ENCODE measurements around the gene TARM1. TPM values are rescaled to one million over a fixed set of nuclear protein-coding genes. Genes with fewer than 3 reads are reported as not detected.
A peak's percentile ranks its signal among the peaks of the same experiment; 100 is the strongest.
"Not testable (repeated sequence)": the region's sequence is repeated elsewhere in the genome, so short reads cannot be mapped to it uniquely, and the experiment has no call there.

The TARM1 gene
- total and polyA plus RNA-seq, 2 donors, result 0.05 TPM; not detected in 1

- no peaks in the 10 kb centered on the region for H3K36me3 ChIP-seq (ENCODE audit: control insufficient read depth in 2 of 2, insufficient read depth in 2 of 2, low read length in 1 of 2)
- H3K9me3 ChIP-seq (ENCODE audit: control insufficient read depth in 2 of 2, insufficient read depth in 1 of 2, low read length in 1 of 2), result no peaks in the 10 kb centered on the region
- 87% methylated on average over 3 of the region's 3 CpGs for WGBS
- H3K4me1 ChIP-seq (ENCODE audit: control insufficient read depth in 2 of 2, insufficient read depth in 2 of 2, low read length in 2 of 2), result no peaks in the 10 kb centered on the region
- H3K27me3 ChIP-seq (ENCODE audit: control insufficient read depth in 2 of 2, insufficient read depth in 1 of 2, low read length in 1 of 2), result no peaks in the 10 kb centered on the region
- H3K27ac ChIP-seq (ENCODE audit: low read depth in 1 of 2, low read length in 1 of 2), result no peak overlapping the region
- H3K4me3 ChIP-seq (ENCODE audit: low read length in 2 of 2), result no peak overlapping the region
- no peak for DNase-seq (ENCODE audit: low read depth in 6 of 9, low spot score in 9 of 9)
These were observed 38.2 kb downstream of the TARM1 start for GRCh38 chr19:54042989-54043388.

- H3K27me3 ChIP-seq (ENCODE audit: control insufficient read depth in 2 of 2, insufficient read depth in 1 of 2, low read length in 1 of 2), result no peaks in the 10 kb centered on the region
- no peak overlapping the region for H3K27ac ChIP-seq (ENCODE audit: low read depth in 1 of 2, low read length in 1 of 2)
- H3K36me3 ChIP-seq (ENCODE audit: control insufficient read depth in 2 of 2, insufficient read depth in 2 of 2, low read length in 1 of 2), result no peaks in the 10 kb centered on the region
- no peaks in the 10 kb centered on the region for H3K4me1 ChIP-seq (ENCODE audit: control insufficient read depth in 2 of 2, insufficient read depth in 2 of 2, low read length in 2 of 2)
- DNase-seq (ENCODE audit: low read depth in 6 of 9, low spot score in 9 of 9), result no peak
- no peak overlapping the region for H3K4me3 ChIP-seq (ENCODE audit: low read length in 2 of 2)
- 65% methylated on average over 9 of the region's 9 CpGs for WGBS
- H3K9me3 ChIP-seq (ENCODE audit: control insufficient read depth in 2 of 2, insufficient read depth in 1 of 2, low read length in 1 of 2), result no peaks in the 10 kb centered on the region
These were observed 39.1 kb downstream of the TARM1 start for GRCh38 chr19:54041969-54042606.

GRCh38 chr19:54040003-54040402 lies 41.2 kb downstream of the TARM1 start:
- Histone ChIP-seq H3K27me3 (ENCODE audit: control insufficient read depth in 2 of 2, insufficient read depth in 1 of 2, low read length in 1 of 2) (no peaks in the 10 kb centered on the region), H3K27ac (ENCODE audit: low read depth in 1 of 2, low read length in 1 of 2) (no peak overlapping the region), H3K36me3 (ENCODE audit: control insufficient read depth in 2 of 2, insufficient read depth in 2 of 2, low read length in 1 of 2) (no peaks in the 10 kb centered on the region), H3K4me3 (ENCODE audit: low read length in 2 of 2) (no peak overlapping the region), H3K9me3 (ENCODE audit: control insufficient read depth in 2 of 2, insufficient read depth in 1 of 2, low read length in 1 of 2) (no peaks in the 10 kb centered on the region), H3K4me1 (ENCODE audit: control insufficient read depth in 2 of 2, insufficient read depth in 2 of 2, low read length in 2 of 2) (no peaks in the 10 kb centered on the region)
- DNase-seq (ENCODE audit: low read depth in 6 of 9, low spot score in 9 of 9), result no peak
- WGBS, result 87% methylated on average over 4 of the region's 4 CpGs

- not testable (repeated sequence) for H3K36me3 ChIP-seq (ENCODE audit: control insufficient read depth in 2 of 2, insufficient read depth in 2 of 2, low read length in 1 of 2); H3K27me3 ChIP-seq (ENCODE audit: control insufficient read depth in 2 of 2, insufficient read depth in 1 of 2, low read length in 1 of 2); H3K4me3 ChIP-seq (ENCODE audit: low read length in 2 of 2); H3K9me3 ChIP-seq (ENCODE audit: control insufficient read depth in 2 of 2, insufficient read depth in 1 of 2, low read length in 1 of 2); H3K4me1 ChIP-seq (ENCODE audit: control insufficient read depth in 2 of 2, insufficient read depth in 2 of 2, low read length in 2 of 2); H3K27ac ChIP-seq (ENCODE audit: low read depth in 1 of 2, low read length in 1 of 2); DNase-seq (ENCODE audit: low read depth in 6 of 9, low spot score in 9 of 9)
- 89% methylated on average over 5 of the region's 5 CpGs for WGBS
These were observed 44.6 kb downstream of the TARM1 start for GRCh38 chr19:54036542-54036941.

- 82% methylated on average over 4 of the region's 4 CpGs for WGBS
- H3K9me3 ChIP-seq (ENCODE audit: control insufficient read depth in 2 of 2, insufficient read depth in 1 of 2, low read length in 1 of 2), result no peaks in the 10 kb centered on the region
- H3K27me3 ChIP-seq (ENCODE audit: control insufficient read depth in 2 of 2, insufficient read depth in 1 of 2, low read length in 1 of 2), result no peaks in the 10 kb centered on the region
- no peaks in the 10 kb centered on the region for H3K36me3 ChIP-seq (ENCODE audit: control insufficient read depth in 2 of 2, insufficient read depth in 2 of 2, low read length in 1 of 2)
- H3K4me3 ChIP-seq (ENCODE audit: low read length in 2 of 2), result no peak overlapping the region
- H3K27ac ChIP-seq (ENCODE audit: low read depth in 1 of 2, low read length in 1 of 2), result no peak overlapping the region
- no peak for DNase-seq (ENCODE audit: low read depth in 6 of 9, low spot score in 9 of 9)
- no peaks in the 10 kb centered on the region for H3K4me1 ChIP-seq (ENCODE audit: control insufficient read depth in 2 of 2, insufficient read depth in 2 of 2, low read length in 2 of 2)
These were observed 45.7 kb downstream of the TARM1 start for GRCh38 chr19:54035215-54036178.

- no peak overlapping the region for H3K4me3 ChIP-seq (ENCODE audit: low read length in 2 of 2)
- H3K27me3 ChIP-seq (ENCODE audit: control insufficient read depth in 2 of 2, insufficient read depth in 1 of 2, low read length in 1 of 2), result no peaks in the 10 kb centered on the region
- no peak for DNase-seq (ENCODE audit: low read depth in 6 of 9, low spot score in 9 of 9)
- H3K9me3 ChIP-seq (ENCODE audit: control insufficient read depth in 2 of 2, insufficient read depth in 1 of 2, low read length in 1 of 2), result no peaks in the 10 kb centered on the region
- no peaks in the 10 kb centered on the region for H3K4me1 ChIP-seq (ENCODE audit: control insufficient read depth in 2 of 2, insufficient read depth in 2 of 2, low read length in 2 of 2)
- H3K36me3 ChIP-seq (ENCODE audit: control insufficient read depth in 2 of 2, insufficient read depth in 2 of 2, low read length in 1 of 2), result no peaks in the 10 kb centered on the region
- no peak overlapping the region for H3K27ac ChIP-seq (ENCODE audit: low read depth in 1 of 2, low read length in 1 of 2)
- WGBS, result 54% methylated on average over 13 of the region's 13 CpGs
These were observed 50.1 kb downstream of the TARM1 start for GRCh38 chr19:54030895-54031586.

GRCh38 chr19:54029930-54030490 lies 51.2 kb downstream of the TARM1 start:
- H3K4me3 ChIP-seq (ENCODE audit: low read length in 2 of 2), result no peak overlapping the region
- peak in 7 of 9 donors; percentile 4 to 45 (median 30) for DNase-seq (ENCODE audit: low read depth in 6 of 9, low spot score in 9 of 9)
- no peaks in the 10 kb centered on the region for H3K4me1 ChIP-seq (ENCODE audit: control insufficient read depth in 2 of 2, insufficient read depth in 2 of 2, low read length in 2 of 2)
- no peak overlapping the region for H3K27ac ChIP-seq (ENCODE audit: low read depth in 1 of 2, low read length in 1 of 2)
- H3K27me3 ChIP-seq (ENCODE audit: control insufficient read depth in 2 of 2, insufficient read depth in 1 of 2, low read length in 1 of 2), result no peaks in the 10 kb centered on the region
- H3K9me3 ChIP-seq (ENCODE audit: control insufficient read depth in 2 of 2, insufficient read depth in 1 of 2, low read length in 1 of 2), result no peaks in the 10 kb centered on the region
- 43% methylated on average over 9 of the region's 9 CpGs for WGBS
- no peaks in the 10 kb centered on the region for H3K36me3 ChIP-seq (ENCODE audit: control insufficient read depth in 2 of 2, insufficient read depth in 2 of 2, low read length in 1 of 2)

GRCh38 chr19:54029301-54029700 lies 51.9 kb downstream of the TARM1 start:
- DNase-seq (ENCODE audit: low read depth in 6 of 9, low spot score in 9 of 9), result no peak
- no peaks in the 10 kb centered on the region for H3K27me3 ChIP-seq (ENCODE audit: control insufficient read depth in 2 of 2, insufficient read depth in 1 of 2, low read length in 1 of 2)
- H3K36me3 ChIP-seq (ENCODE audit: control insufficient read depth in 2 of 2, insufficient read depth in 2 of 2, low read length in 1 of 2), result no peaks in the 10 kb centered on the region
- WGBS, result 69% methylated on average over 3 of the region's 3 CpGs
- H3K4me3 ChIP-seq (ENCODE audit: low read length in 2 of 2), result no peak overlapping the region
- H3K9me3 ChIP-seq (ENCODE audit: control insufficient read depth in 2 of 2, insufficient read depth in 1 of 2, low read length in 1 of 2), result no peaks in the 10 kb centered on the region
- no peak overlapping the region for H3K27ac ChIP-seq (ENCODE audit: low read depth in 1 of 2, low read length in 1 of 2)
- H3K4me1 ChIP-seq (ENCODE audit: control insufficient read depth in 2 of 2, insufficient read depth in 2 of 2, low read length in 2 of 2), result no peaks in the 10 kb centered on the region
